GM19438 (cell line): ENCODE data around the gene GOLGA6C.
"Not testable (repeated sequence)": the region's sequence is repeated elsewhere in the genome, so short reads cannot be mapped to it uniquely, and the experiment has no call there.

Source experiments
- ATAC-seq: cut with Tn5 transposase; IDR thresholded peaks from one replicate; pipeline ENCODE4 v1.9.1; 2021; ENCODE audit warnings: low read depth; ENCODE audit not compliant: unreplicated experiment

Gene GOLGA6C

GRCh38 chr15:75258034-75258433 lies at the start of gene GOLGA6C:
Gene GOLGA6C (plus strand): TSS chr15:75258334. CDS start chr15:75258599, 265 bp downstream.
- ATAC-seq = not testable (repeated sequence)

GRCh38 chr15:75208501-75209288 lies 49.4 kb upstream of the GOLGA6C start:
- ATAC-seq = no peak

- ATAC-seq = no peak
Observed at GRCh38 chr15:75209289-75209676, 48.9 kb upstream of the GOLGA6C start.

GRCh38 chr15:75210811-75211230 lies 47.3 kb upstream of the GOLGA6C start:
- no peak for ATAC-seq

- no peak for ATAC-seq
Observed at GRCh38 chr15:75211436-75212199, 46.5 kb upstream of the GOLGA6C start.

- ATAC-seq = no peak
Observed at GRCh38 chr15:75212200-75212858, 45.8 kb upstream of the GOLGA6C start.

- no peak for ATAC-seq
Observed at GRCh38 chr15:75213212-75213767, 44.8 kb upstream of the GOLGA6C start.

- no peak for ATAC-seq
Observed at GRCh38 chr15:75213768-75214221, 44.3 kb upstream of the GOLGA6C start.

GRCh38 chr15:75214293-75215096 lies 43.6 kb upstream of the GOLGA6C start:
- no peak for ATAC-seq

GRCh38 chr15:75215107-75216004 lies 42.8 kb upstream of the GOLGA6C start:
- ATAC-seq = no peak

GRCh38 chr15:75217012-75217411 lies 41.1 kb upstream of the GOLGA6C start:
- no peak for ATAC-seq

GRCh38 chr15:75217574-75217973 lies 40.6 kb upstream of the GOLGA6C start:
- not testable (repeated sequence) for ATAC-seq

GRCh38 chr15:75219507-75219929 lies 38.6 kb upstream of the GOLGA6C start:
- not testable (repeated sequence) for ATAC-seq

- no peak for ATAC-seq
Observed at GRCh38 chr15:75223688-75224087, 34.4 kb upstream of the GOLGA6C start.

GRCh38 chr15:75224281-75224680 lies 33.9 kb upstream of the GOLGA6C start:
- ATAC-seq = no peak

- not testable (repeated sequence) for ATAC-seq
Observed at GRCh38 chr15:75225102-75225836, 32.9 kb upstream of the GOLGA6C start.

GRCh38 chr15:75225951-75226732 lies 32.0 kb upstream of the GOLGA6C start:
- ATAC-seq = no peak
